C4-2B (cell line): ENCODE data around the gene KLF4.

Experiments used
- H3K27ac ChIP-seq: fragments of 450-650 bp; 2 replicates; pipeline ENCODE4 v1.5.1; 2017
- ZFX ChIP-seq: fragments of 450-650 bp; IDR thresholded peaks from 2 replicates; pipeline ENCODE4 v1.6.1; 2017
- TF ChIP-seq, protein P1 (sequence below): fragments of 450-650 bp; conservative IDR thresholded peaks from 2 replicates; pipeline ENCODE4 v1.5.1; 2017; ENCODE audit warnings: mild to moderate bottlenecking

The KLF4 gene

DNA sequence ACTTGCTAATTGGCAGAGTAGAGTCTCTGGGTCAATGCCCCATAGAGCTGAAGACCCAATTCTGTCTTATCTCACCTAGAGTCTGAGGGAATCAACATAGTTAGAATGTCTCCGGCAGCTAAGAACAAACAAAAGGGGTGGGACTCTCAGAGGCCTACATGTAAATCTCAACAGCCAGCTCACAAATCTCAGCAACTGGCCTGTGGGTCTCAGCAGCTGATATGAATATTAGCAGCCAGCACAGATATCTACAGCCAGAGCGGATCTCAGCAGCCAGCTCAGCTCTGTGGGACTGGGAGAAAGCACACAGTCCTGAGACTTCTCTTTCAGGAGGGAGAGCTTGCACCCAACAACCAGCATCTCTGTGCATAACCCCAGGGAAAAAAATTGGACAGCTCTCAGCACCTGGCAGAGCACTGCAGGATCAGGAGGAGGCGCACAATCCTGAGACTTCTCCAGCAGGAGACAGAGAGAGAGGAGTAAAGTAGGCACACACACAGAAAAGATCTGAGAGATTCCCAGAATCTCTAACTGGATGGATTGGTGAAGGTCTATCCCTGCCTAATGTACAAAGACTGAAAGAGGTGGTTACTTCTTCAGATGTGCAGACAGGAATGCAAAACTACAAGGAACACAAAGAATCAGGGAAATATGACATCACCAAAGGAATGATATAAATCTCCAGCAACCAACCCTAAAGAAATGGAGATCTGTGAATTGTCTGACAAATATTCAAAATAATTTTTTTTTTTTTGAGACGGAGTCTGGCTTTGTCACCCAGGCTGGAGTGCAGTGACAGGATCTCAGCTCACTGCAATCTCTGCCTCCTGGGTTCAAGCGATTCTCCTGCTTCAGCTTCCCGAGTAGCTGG is 29.2 kb downstream of the KLF4 start:
- no peak overlapping the region for H3K27ac ChIP-seq
- TF ChIP-seq, protein P1, sequence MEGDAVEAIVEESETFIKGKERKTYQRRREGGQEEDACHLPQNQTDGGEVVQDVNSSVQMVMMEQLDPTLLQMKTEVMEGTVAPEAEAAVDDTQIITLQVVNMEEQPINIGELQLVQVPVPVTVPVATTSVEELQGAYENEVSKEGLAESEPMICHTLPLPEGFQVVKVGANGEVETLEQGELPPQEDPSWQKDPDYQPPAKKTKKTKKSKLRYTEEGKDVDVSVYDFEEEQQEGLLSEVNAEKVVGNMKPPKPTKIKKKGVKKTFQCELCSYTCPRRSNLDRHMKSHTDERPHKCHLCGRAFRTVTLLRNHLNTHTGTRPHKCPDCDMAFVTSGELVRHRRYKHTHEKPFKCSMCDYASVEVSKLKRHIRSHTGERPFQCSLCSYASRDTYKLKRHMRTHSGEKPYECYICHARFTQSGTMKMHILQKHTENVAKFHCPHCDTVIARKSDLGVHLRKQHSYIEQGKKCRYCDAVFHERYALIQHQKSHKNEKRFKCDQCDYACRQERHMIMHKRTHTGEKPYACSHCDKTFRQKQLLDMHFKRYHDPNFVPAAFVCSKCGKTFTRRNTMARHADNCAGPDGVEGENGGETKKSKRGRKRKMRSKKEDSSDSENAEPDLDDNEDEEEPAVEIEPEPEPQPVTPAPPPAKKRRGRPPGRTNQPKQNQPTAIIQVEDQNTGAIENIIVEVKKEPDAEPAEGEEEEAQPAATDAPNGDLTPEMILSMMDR = no peak
- TF ChIP-seq ZFX = no peak

DNA sequence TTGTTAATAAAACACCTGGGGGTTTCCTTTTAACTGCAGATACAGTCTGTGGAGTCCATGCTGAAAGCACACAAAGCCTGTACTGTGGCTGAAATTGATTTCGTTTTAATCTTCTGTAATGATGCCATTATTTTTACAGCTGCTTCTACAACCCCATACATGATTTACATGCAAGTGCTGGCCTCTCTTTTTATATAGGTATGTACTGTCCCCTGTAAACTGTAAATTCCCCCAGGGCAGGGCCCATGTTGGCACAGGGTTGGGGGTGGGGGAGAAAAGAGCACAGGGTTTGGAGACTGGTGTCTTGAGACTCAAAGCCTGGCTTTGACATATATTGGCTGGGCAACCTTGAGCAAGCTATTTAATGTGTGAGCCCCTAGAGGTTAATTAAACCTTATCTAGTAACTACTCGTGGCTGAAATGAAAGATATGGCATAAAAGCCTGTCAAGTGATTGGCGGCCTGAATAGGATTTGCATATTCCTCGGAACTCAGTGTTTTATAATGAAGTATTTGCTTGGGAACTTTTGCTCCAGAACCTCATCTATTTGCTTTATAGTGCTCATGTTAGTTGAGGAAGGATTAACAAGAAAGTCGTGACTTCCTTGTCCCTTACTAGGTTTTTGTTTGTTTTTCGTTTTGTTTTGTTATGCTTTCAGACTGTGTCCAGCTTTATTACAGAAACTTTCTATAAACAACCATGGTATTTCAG is 34.0 kb downstream of the KLF4 start:
- TF ChIP-seq, protein P1 = no peak
- TF ChIP-seq ZFX = no peak
- H3K27ac ChIP-seq = peak overlapping the region; percentile 98

DNA sequence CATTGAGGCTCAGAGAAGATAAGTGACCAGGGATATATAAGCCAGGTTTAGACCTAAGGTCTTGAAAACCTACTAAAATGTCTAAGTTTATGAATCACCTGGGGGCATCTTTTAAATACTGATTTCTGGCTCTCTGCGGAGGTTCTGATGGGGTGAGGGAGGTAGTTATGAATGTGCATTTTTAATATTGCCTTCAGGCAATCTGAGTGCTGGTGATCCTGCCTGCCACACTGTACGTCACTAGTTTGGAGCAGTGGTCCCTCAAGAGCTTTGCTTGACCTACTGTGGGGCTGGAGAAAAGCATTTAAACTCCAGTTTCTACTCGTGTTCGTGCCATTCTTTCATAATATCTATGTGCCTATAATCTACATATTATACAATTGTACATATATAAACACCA is 36.1 kb downstream of the KLF4 start:
- TF ChIP-seq ZFX = no peak
- TF ChIP-seq, protein P1 = no peak
- H3K27ac ChIP-seq = peak overlapping the region; percentile 98; the same call in 1 of the 2 replicates

DNA sequence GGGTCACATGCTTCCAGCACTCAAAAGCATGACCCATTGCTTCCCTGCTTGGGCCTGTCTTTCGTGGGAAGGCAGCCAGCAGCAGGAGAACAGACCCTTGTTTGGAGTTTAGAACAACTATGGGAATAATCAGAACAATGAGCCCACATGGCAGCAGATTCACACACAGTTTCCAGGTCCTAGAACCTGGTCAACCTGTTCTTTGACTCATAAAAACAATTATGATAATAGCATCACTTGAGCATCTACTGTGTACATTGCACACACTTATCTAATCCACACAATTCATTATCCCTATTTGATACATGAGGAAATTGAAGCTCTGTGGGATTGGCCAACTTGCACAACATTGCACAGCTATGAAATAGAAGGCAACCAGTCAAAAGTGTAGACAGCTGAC is 41.7 kb downstream of the KLF4 start:
- TF ChIP-seq ZFX = no peak
- TF ChIP-seq, protein P1 = no peak

DNA sequence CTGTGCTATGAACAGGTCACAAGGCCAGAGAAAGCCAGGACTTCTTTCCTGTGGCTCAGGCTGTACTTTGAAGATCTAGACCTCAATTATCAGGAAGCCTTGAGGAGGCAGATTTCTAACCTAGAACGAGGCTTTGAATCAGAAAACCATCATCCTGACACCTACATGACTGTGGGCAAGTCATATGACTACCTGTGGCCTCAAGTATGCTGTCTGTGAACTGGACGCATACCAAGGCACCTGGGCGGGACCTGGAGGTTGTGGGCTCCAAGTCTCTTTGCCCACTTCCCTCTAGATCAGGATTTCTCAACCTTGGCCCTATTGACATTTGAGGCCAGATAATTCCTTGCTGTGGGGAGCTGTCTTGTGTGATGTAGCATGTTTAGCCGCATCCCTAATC is 42.5 kb downstream of the KLF4 start:
- TF ChIP-seq, protein P1 = no peak
- TF ChIP-seq ZFX = no peak
- peak overlapping the region; percentile 10; the same call in 1 of the 2 replicates for H3K27ac ChIP-seq

More for the DNA sequence above, 41.7 kb downstream of the KLF4 start:
- H3K27ac ChIP-seq = peak overlapping the region; percentile 10; the same call in 1 of the 2 replicates

DNA sequence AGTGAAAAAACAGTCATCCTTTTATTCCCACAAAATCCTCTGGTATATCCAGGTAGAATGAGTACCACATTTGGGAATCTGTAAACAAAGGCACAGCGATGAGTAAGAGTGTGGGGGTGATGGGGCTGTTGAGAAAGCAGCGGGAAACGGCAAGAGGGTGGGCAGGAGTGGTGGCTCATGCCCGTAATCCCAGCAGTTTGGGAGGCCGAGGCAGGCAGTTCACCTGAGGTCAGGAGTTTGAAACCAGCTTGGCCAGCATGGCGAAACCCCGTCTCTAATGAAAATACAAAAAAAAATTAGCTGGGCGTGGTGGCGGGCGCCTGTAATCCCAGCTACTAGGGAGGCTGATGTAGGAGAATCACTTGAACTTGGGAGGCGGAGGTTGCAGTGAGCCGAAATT is 43.1 kb downstream of the KLF4 start:
- TF ChIP-seq ZFX = no peak
- TF ChIP-seq, protein P1 = no peak
- no peak overlapping the region for H3K27ac ChIP-seq

DNA sequence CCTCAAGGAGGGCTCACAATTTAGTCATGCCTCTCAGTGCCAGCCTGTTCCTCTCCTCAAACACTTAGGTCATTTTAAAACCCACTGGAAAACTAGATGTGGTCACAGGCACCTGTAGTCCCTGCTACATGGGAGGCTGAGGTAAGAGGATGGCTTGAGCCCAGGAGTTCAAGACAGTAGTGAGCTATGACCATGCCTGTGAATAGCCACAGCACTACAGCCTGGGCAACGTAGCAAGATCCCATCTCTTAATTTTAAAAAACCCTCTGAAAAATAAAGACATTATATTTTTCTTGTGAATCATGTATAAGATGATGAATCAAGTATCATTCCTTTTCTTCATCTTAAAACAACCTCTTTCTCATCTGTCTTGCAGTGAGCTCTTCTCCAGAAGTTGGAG is 45.8 kb downstream of the KLF4 start:
- no peak for TF ChIP-seq ZFX
- TF ChIP-seq, protein P1 = no peak

More for the DNA sequence above, 45.8 kb downstream of the KLF4 start:
- H3K27ac ChIP-seq = no peak overlapping the region
